Body of pancreas (tissue), 4 donors: ENCODE measurements around the gene CADM2.

ENCODE experiments used
- CTCF ChIP-seq, 7 experiments: fragments of 450-650 bp in 4 of 7; fragments of 200-600 bp in 3 of 7; sonication (generic) in 3 of 7; IDR thresholded peaks; one replicate each; pipeline ENCODE4 v1.5.1; 2016 to 2019; ENCODE audit warnings: antibody characterized with exemption in 7 of 7
- POLR2A ChIP-seq, 3 donors: fragments of 450-650 bp; IDR thresholded peaks; one replicate each; pipeline ENCODE4 v1.6.1; 2016; ENCODE audit warnings: antibody characterized with exemption in 3 of 3, mild to moderate bottlenecking in 2 of 3

DNA sequence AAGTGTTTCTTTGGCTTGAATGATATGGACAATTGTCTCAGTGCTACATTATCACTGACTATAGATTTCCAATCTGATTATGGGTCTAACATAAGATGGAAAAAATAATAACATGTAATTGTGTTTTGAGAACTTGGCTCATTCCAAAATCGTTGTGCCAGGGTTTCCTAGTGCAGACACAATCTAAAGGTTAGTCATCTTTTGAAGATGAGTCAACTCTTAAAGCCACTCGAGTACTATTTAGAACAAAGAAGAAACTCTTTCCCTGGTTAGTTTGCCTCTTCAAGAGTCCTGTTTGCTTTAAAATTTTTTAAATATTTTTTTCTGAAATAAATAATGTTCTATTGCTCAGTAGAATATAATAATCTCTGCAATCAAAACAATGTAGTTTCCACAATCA, 301.0 kb downstream of the CADM2 start:
- TF ChIP-seq CTCF (IDR thresholded peaks at IDR 0.05) (no peak), POLR2A (IDR thresholded peaks at IDR 0.05) (no peak)
